Loucy (cell line): ENCODE results near the gene AAR2.

Experiments
- H2AFZ ChIP-seq: fragments of 200-600 bp; sonication (generic); 2 replicates; pipeline ENCODE4 v1.6.0; 2016; ENCODE audit warnings: antibody characterized with exemption, mild to moderate bottlenecking, low read length, moderate library complexity
- H3F3A ChIP-seq: fragments of 200-600 bp; 2 replicates; pipeline ENCODE4 v1.6.0; 2016; ENCODE audit warnings: antibody characterized with exemption, low read depth, mild to moderate bottlenecking
- H3K27me3 ChIP-seq: fragments of 200-600 bp; sonication (generic); 2 replicates; pipeline ENCODE4 v1.6.1; 2014; ENCODE audit warnings: low read length, mild to moderate bottlenecking; ENCODE audit not compliant: insufficient read depth, poor library complexity, severe bottlenecking
- H3K36me3 ChIP-seq: fragments of 200-600 bp; sonication (generic); 2 replicates; pipeline ENCODE4 v1.6.1; 2016; ENCODE audit warnings: low read length; ENCODE audit not compliant: insufficient read depth
- H3K4me1 ChIP-seq: fragments of 200-600 bp; sonication (generic); 2 replicates; pipeline ENCODE4 v1.5.1; 2014; ENCODE audit warnings: low read length, mild to moderate bottlenecking; ENCODE audit not compliant: insufficient read depth, poor library complexity, severe bottlenecking
- H3K4me2 ChIP-seq: fragments of 200-600 bp; sonication (generic); 2 replicates; pipeline ENCODE4 v1.6.0; 2014; ENCODE audit warnings: antibody characterized with exemption, low read length, low read depth, mild to moderate bottlenecking; ENCODE audit not compliant: poor library complexity, severe bottlenecking
- H3K4me3 ChIP-seq: fragments of 200-600 bp; sonication (generic); 2 replicates; pipeline ENCODE4 v1.5.1; 2014; ENCODE audit warnings: low read length, mild to moderate bottlenecking, mixed read lengths; ENCODE audit not compliant: poor library complexity, severe bottlenecking
- H3K79me2 ChIP-seq: fragments of 200-600 bp; sonication (generic); 2 replicates; pipeline ENCODE4 v1.6.1; 2014; ENCODE audit warnings: low read length; ENCODE audit not compliant: insufficient read depth
- H3K9ac ChIP-seq: fragments of 200-600 bp; sonication (generic); 2 replicates; pipeline ENCODE4 v1.6.0; 2014; ENCODE audit warnings: mild to moderate bottlenecking, low read depth, low read length, moderate library complexity; ENCODE audit not compliant: poor library complexity, severe bottlenecking
- H3K9me2 ChIP-seq: fragments of 200-600 bp; sonication (generic); replicated peaks from 2 replicates; pipeline ENCODE4 v1.6.1; 2016; ENCODE audit warnings: low read depth, low read length, mixed read lengths
- H3K9me3 ChIP-seq: fragments of 200-600 bp; sonication (generic); 2 replicates; pipeline ENCODE4 v1.6.1; 2014; ENCODE audit warnings: mild to moderate bottlenecking, antibody characterized with exemption, low read length, low read depth; ENCODE audit not compliant: insufficient read depth
- H4K20me1 ChIP-seq: fragments of 200-600 bp; sonication (generic); 2 replicates; pipeline ENCODE4 v1.6.0; 2014; ENCODE audit warnings: antibody characterized with exemption, low read length, mild to moderate bottlenecking; ENCODE audit not compliant: insufficient read depth, poor library complexity, severe bottlenecking
- CTCF ChIP-seq: fragments of 200-600 bp; sonication (generic); conservative IDR thresholded peaks from 2 replicates; pipeline ENCODE4 v1.5.1; 2014; ENCODE audit warnings: mild to moderate bottlenecking, antibody characterized with exemption, low read length
- EZH2phosphoT487 ChIP-seq: fragments of 200-600 bp; IDR thresholded peaks from 2 replicates; pipeline ENCODE4 v1.6.1; 2018; ENCODE audit warnings: antibody characterized with exemption, mild to moderate bottlenecking, moderate library complexity, borderline replicate concordance

AAR2 gene

GRCh38 chr20:36268440-36269342, 32.4 kb downstream of the AAR2 start:
- no peaks in the 10 kb centered on the region for H3K4me1 ChIP-seq
- no peaks in the 10 kb centered on the region for H3F3A ChIP-seq
- no peaks in the 10 kb centered on the region for H3K9me2 ChIP-seq
- no peak overlapping the region for H3K9ac ChIP-seq
- no peaks in the 10 kb centered on the region for H3K27me3 ChIP-seq
- no peaks in the 10 kb centered on the region for H3K9me3 ChIP-seq
- no peaks in the 10 kb centered on the region for H4K20me1 ChIP-seq
- H3K36me3 ChIP-seq = no peaks in the 10 kb centered on the region
- no peaks in the 10 kb centered on the region for H3K79me2 ChIP-seq
- no peak overlapping the region for H3K4me2 ChIP-seq
- no peak for TF ChIP-seq EZH2phosphoT487
- TF ChIP-seq CTCF = no peak
- no peak overlapping the region for H2AFZ ChIP-seq
- no peak overlapping the region for H3K4me3 ChIP-seq

GRCh38 chr20:36269507-36269906, 33.2 kb downstream of the AAR2 start:
- H3K9me3 ChIP-seq = no peaks in the 10 kb centered on the region

DNA sequence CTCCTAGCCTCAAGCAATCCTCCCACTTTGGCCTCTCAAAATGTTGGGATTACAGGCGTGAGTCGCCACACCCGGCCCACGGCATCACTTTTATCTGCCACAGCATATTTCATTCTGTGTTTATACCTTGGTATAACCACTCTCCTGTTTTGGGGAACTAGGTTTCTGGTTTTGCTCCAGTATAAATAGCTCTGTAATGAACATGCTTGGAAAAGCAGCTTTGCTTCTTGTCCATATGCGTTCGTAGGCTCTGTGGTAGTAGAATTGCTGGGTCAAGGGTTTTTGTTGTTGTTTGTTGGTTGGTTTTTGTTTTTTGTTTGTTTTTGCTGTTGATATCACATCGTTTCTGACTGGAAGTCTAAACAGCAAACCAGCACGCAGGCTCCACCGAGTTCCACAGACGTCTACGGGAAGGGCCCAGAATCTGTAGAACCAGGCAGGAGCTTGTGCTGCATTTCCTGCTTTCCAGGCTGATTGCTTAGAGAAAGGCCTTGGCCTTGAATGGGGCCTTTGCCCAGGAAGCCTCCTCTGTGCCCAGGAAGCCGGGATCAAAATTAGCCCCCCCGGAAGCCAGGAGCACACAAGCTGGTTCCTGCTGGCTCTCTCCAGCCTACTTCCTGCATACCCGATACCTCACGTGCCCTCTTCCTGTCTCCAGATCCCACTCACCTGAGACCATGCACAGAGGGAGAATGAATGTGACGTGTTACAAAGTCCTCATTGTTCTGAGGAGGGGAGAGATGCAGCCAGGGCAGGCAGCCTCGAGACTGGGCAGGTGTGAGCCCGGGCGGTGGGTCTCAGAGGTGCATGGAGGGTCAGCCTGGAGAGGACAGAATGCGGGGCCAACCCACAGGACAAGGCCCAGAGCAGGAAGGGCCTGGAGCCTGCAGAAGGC, 34.7 kb downstream of the AAR2 start:
- no peak overlapping the region for H3K4me2 ChIP-seq
- H3K27me3 ChIP-seq = no peaks in the 10 kb centered on the region
- no peak overlapping the region for H2AFZ ChIP-seq

More at GRCh38 chr20:36269507-36269906, 33.2 kb downstream of the AAR2 start:
- no peaks in the 10 kb centered on the region for H4K20me1 ChIP-seq
- H3K27me3 ChIP-seq = no peaks in the 10 kb centered on the region
- H3K9ac ChIP-seq = no peak overlapping the region
- H3K36me3 ChIP-seq = no peaks in the 10 kb centered on the region
- H3K79me2 ChIP-seq = no peaks in the 10 kb centered on the region
- no peaks in the 10 kb centered on the region for H3K9me2 ChIP-seq
- no peak overlapping the region for H3K4me3 ChIP-seq
- TF ChIP-seq EZH2phosphoT487 = no peak
- TF ChIP-seq CTCF = no peak
- H2AFZ ChIP-seq = no peak overlapping the region
- no peak overlapping the region for H3K4me2 ChIP-seq
- H3F3A ChIP-seq = no peaks in the 10 kb centered on the region
- H3K4me1 ChIP-seq = no peaks in the 10 kb centered on the region

More for the DNA sequence above, 34.7 kb downstream of the AAR2 start:
- Histone ChIP-seq H3F3A (no peaks in the 10 kb centered on the region), H3K9me2 (no peaks in the 10 kb centered on the region), H3K9me3 (no peaks in the 10 kb centered on the region), H3K36me3 (no peaks in the 10 kb centered on the region), H3K4me1 (no peaks in the 10 kb centered on the region), H4K20me1 (no peaks in the 10 kb centered on the region), H3K79me2 (no peaks in the 10 kb centered on the region), H3K9ac (no peak overlapping the region), H3K4me3 (no peak overlapping the region)
- TF ChIP-seq CTCF = no peak
- TF ChIP-seq EZH2phosphoT487 = no peak
